ENCODE data around the gene TRIM33. TPM values are rescaled to one million over a fixed set of nuclear protein-coding genes. Genes with fewer than 3 reads are reported as not detected.

TRIM33 gene
- total and polyA plus RNA-seq, 12 donors, result 13.8 to 49.0 (median 27.0) TPM

GRCh38 chr1:114397601-114398000 is 113.4 kb downstream of the TRIM33 start:
- Histone ChIP-seq H3K27ac (no peak overlapping the region), H3K27me3 (no peaks in the 10 kb centered on the region), H3K9me3 (replicated peaks in 1 of 3) (no peaks in the 10 kb centered on the region), H3K36me3 (replicated peaks in 1 of 2) (peaks cover 0 to 17% of the 10 kb centered on the region in 2 donors), H3K4me1 (replicated peaks in 1 of 2) (no peaks in the 10 kb centered on the region), H3K4me3 (no peak overlapping the region)
- TF ChIP-seq POLR2A (IDR thresholded peaks at IDR 0.05), result no peak
- TF ChIP-seq CTCF (IDR thresholded peaks at IDR 0.05), result no peak
- no peak for DNase-seq
- intact Hi-C loops (cut with DNase I), result no loop called here
- 82 to 93% (median 91%) methylated on average over 4 of the region's 4 CpGs for WGBS, 4 donors

GRCh38 chr1:114395863-114396262 is 115.1 kb downstream of the TRIM33 start:
- Histone ChIP-seq H3K27me3 (no peaks in the 10 kb centered on the region), H3K4me3 (no peak overlapping the region), H3K36me3 (replicated peaks in 1 of 2) (peaks cover 0 to 8% of the 10 kb centered on the region in 2 donors), H3K27ac (no peak overlapping the region), H3K9me3 (replicated peaks in 1 of 3) (no peaks in the 10 kb centered on the region), H3K4me1 (replicated peaks in 1 of 2) (no peaks in the 10 kb centered on the region)
- no peak for DNase-seq
- TF ChIP-seq POLR2A (IDR thresholded peaks at IDR 0.05) (no peak), CTCF (IDR thresholded peaks at IDR 0.05) (no peak)
- intact Hi-C loops (cut with DNase I), result no loop called here
- WGBS, 4 donors, result 94 to 97% (median 95%) methylated on average over 1 of the region's 1 CpG

DNA sequence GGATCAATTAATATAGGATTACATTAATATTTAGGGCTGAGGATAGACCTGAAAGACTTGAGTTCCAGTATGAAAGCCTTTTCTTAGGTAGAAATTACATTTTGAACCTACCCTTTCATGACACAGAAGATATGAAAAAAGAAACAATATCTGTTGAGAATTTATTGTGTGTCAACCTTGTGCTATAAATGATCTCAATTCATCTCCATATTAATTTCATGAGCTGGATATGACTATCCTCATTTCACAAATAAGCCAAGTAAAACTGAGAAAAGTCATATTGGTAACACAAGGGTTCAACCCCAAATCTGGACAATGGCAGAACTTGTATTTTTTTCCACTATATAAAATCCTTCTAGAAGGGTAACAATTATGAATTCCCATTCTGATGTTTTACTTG is 120.0 kb downstream of the TRIM33 start:
- no peak overlapping the region for H3K4me3 ChIP-seq
- intact Hi-C loops (cut with DNase I), result no loop called here
- no peaks in the 10 kb centered on the region for H3K4me1 ChIP-seq (replicated peaks in 1 of 2)
- H3K27me3 ChIP-seq, result no peaks in the 10 kb centered on the region
- H3K9me3 ChIP-seq (replicated peaks in 1 of 3), result no peaks in the 10 kb centered on the region
- no peak for TF ChIP-seq CTCF (IDR thresholded peaks at IDR 0.05)
- TF ChIP-seq POLR2A (IDR thresholded peaks at IDR 0.05), result no peak
- H3K36me3 ChIP-seq (replicated peaks in 1 of 2), result no peaks in the 10 kb centered on the region
- H3K27ac ChIP-seq, result no peak overlapping the region
- no peak for DNase-seq

DNA sequence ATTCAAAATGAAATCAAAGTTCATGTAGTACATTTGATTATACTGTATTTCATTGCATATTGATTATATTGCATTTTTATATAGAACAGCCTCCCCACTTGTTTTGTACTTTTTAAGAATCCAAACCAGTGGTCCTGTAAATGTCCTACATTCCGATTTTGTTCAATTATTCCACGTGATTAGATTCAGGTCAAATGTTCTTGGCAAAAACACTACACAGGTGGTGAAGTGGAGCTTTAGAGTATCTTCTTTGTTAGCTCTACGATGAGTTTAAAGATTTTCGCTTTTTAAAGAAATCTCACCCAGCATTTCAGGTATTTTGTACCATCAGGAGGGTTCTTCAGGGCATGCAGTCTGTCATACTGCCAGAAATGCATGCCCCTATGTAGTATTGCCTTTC is 120.6 kb downstream of the TRIM33 start:
- H3K27ac ChIP-seq, result no peak overlapping the region
- TF ChIP-seq CTCF (IDR thresholded peaks at IDR 0.05) (no peak), POLR2A (IDR thresholded peaks at IDR 0.05) (no peak)
- intact Hi-C loops (cut with DNase I), result no loop called here
- H3K9me3 ChIP-seq (replicated peaks in 1 of 3), result peaks cover 0 to 2% (median under 1%) of the 10 kb centered on the region in 3 donors
- no peak overlapping the region for H3K4me3 ChIP-seq
- no peaks in the 10 kb centered on the region for H3K36me3 ChIP-seq (replicated peaks in 1 of 2)
- WGBS, 4 donors, result 94 to 99% (median 97%) methylated on average over 4 of the region's 4 CpGs
- H3K4me1 ChIP-seq (replicated peaks in 1 of 2), result no peaks in the 10 kb centered on the region
- H3K27me3 ChIP-seq, result no peaks in the 10 kb centered on the region
- DNase-seq, result no peak

Measured in adrenal gland (tissue), 12 donors.